ENCODE data around the gene PDCD4.
"Not testable (repeated sequence)": the region's sequence is repeated elsewhere in the genome, so short reads cannot be mapped to it uniquely, and the experiment has no call there.

The PDCD4 gene

GRCh38 chr10:110887560-110887959 is 15.8 kb downstream of the PDCD4 start:
- no peak for DNase-seq

DNA sequence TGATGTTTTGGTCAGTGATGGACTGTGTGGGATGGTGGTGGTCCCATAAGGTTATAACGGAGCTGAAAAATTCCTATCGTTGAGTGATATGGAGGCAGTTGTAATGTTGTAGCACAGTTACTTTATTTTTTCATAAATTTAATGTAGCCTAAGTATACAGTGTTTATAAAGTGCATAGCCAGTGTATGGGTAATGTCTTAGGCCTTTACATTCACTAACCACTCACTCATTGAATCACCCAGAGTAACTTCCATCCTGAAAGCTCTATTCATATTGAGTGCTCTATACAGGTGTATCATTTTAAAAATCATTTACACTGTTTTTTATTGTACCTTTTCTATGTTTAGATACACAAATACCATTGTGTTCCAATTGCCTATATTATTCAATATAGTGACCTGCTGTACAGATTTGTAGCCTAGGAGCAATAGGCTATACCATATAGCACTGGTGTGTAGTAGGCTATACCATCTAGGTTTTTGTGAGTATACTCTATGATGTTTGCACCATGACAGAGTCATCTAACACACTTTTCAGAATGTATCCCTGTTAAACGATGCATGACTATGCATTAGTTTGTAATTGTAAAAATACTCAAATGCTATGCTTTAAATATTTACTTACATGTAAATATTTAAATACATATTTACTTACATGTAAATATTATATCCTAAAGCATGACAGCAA is 21.0 kb downstream of the PDCD4 start:
- DNase-seq = no peak

GRCh38 chr10:110893559-110894179 is 21.9 kb downstream of the PDCD4 start:
- no peak for DNase-seq

GRCh38 chr10:110897184-110897583 is 25.5 kb downstream of the PDCD4 start:
- no peak for DNase-seq

- DNase-seq = no peak
Measured at GRCh38 chr10:110898391-110898790, 26.7 kb downstream of the PDCD4 start.

GRCh38 chr10:110900983-110901382 is 29.3 kb downstream of the PDCD4 start:
- DNase-seq = no peak

GRCh38 chr10:110901954-110902819 is 30.5 kb downstream of the PDCD4 start:
- DNase-seq = peak; percentile 27 to 49

DNA sequence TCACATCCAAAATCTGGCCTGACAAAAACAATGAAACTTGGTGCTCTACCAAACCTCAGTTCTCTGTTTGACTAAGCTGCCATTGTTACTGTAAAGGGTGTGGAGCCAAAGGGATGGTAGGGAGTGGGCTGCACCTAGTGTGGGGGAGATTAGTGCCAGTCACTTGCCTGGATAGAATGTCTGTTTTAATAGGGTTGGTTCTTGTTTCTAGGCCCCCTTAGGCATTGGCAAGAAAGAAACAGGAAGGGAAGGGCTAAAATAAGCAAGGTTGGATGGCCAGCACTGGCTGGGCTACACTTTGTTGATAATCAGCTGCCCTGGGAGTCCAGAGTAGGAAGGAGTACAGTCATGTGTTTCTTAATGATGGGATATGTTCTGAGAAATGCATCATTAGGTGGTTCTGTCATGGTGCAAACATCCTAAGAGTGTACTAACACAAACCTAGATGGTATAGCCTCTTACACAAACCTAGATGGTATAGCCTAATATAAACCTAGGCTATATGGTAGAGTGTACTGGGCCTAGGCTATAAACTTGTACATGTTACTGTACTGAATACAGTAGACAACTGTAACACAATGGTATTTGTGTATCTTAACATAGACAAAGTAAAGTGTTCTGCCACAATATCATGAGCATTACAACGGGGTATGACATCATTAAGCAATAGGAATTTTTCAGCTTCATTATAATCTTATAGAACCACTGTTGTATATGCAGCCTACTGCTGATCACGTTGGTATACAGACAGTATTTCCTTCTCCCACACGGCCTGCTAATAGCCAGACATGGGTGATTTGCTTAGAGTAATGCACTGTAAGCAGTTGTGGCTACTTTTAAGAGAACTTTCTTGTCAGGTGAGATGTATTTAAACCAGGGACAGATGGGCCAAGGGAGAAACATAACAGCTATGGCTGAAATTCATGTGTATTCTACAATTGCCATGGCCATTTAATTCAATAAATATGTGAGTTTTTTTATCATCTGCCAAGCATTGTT is 31.9 kb downstream of the PDCD4 start:
- DNase-seq = no peak

- no peak for DNase-seq
Measured at GRCh38 chr10:110910138-110910537, 38.4 kb downstream of the PDCD4 start.

- no peak for DNase-seq
Measured at GRCh38 chr10:110912374-110912773, 40.6 kb downstream of the PDCD4 start.

- DNase-seq = no peak
Measured at GRCh38 chr10:110914431-110914830, 42.7 kb downstream of the PDCD4 start.

- no peak for DNase-seq
Measured at GRCh38 chr10:110915035-110915434, 43.3 kb downstream of the PDCD4 start.

DNA sequence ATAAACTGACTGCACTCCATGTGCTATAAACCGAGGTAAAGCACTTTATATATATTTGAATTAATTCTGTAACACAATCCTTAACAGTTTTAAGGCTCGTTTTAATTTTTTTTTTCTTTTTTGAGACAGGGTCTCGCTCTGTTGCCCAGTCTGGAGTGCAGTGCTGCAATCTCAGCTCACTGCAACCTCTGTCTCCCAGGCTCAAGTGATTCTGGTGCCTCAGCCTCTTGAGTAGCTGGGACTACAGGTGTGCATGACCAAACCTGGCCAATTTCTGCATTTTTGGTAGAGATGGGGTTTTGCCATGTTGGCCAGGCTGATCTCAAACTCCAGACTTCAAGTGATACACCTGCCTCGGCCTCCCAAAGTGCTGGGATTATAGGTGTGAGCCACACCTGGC is 43.9 kb downstream of the PDCD4 start:
- not testable (repeated sequence) for DNase-seq

DNA sequence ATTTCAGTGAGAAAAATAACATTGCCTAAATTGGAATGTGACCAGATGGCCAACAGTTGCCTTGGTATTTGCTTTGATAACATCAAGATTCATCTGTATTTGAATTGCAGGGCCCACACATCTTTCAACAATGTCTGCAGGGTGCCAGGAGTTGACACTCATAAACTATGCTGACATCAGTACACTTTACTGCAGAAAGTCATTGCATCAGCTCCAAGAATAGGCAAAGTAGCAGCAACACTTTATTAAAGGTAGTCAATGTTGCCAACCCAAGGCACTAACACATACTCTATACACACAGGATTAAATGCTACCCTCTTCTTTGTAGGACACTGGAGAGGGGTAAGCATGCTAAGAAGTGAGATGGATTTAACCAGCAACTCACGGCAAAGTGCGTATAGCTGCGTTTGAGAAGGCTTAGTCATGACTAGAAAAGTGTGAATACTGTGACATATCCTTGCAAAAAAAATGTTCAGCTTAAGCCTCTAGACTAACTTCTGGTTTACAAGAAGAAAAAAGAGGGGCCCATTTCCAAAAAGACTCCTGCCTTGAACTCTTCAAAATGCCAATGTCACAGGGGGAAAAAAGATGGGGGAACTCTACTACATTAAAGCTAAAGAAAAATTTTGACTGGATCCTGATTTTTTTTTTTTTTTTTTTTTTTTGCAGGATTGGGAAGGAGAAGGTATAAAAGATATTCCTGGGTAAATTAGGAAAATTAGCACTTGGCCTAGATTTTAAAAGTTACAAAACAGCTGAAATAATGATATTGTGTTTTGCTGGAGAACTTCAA is 45.0 kb downstream of the PDCD4 start:
- DNase-seq = no peak

- peak; percentile 74 to 75 for DNase-seq
Measured at GRCh38 chr10:110918269-110918642, 46.5 kb downstream of the PDCD4 start.

GRCh38 chr10:110918643-110919348 is 47.1 kb downstream of the PDCD4 start, which contains the start of gene BBIP1:
TSS of gene BBIP1 (minus strand) at chr10:110919180. CDS start at chr10:110918157, 1,023 bp downstream.
- DNase-seq = no peak

GRCh38 chr10:110919349-110919931 is 47.7 kb downstream of the PDCD4 start, which contains the start of gene SHOC2:
TSS of gene SHOC2 (plus strand) at chr10:110919604. CDS start at chr10:110964359, 44,755 bp downstream.
- DNase-seq = peak; percentile 97 to 99

GRCh38 chr10:110919971-110920881 is 48.5 kb downstream of the PDCD4 start:
- DNase-seq = no peak

DNA sequence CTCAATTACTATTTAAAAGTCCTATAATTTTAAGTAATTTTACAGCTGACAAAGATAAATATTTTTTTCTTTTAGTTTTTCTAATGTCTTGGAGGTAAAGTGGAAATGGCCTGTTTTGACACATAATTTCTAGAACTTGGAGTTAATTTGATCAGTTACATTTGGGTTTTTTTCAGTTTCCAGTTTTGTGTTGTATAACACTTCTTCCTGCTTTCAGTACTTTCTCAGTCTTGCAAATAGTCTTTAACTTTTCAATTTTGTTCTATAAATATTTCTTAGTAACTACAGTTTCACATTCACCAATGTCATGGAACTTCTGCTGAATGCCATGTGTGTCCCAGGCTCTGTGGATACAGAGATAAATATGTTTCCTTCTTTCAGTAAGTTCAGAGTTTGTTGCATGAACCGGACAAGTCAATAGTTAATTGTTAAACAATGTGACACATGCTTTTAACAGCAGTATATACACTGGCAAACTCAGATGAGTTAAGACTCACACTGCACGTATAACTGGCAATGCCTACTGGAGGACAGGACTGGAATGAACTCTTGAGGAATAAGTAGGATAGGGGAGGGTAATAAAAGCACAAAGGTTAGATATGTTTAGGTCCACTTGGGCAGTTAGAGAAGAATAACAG is 52.2 kb downstream of the PDCD4 start:
- DNase-seq = no peak
